GM19372 (cell line): Measurements from ENCODE around the gene SCYGR2.

Experiments
- ATAC-seq: cut with Tn5 transposase; IDR thresholded peaks from one replicate; pipeline ENCODE4 v1.9.1; 2021; ENCODE audit warnings: mild to moderate bottlenecking, low read depth, moderate library complexity; ENCODE audit not compliant: unreplicated experiment

SCYGR2 gene

GRCh38 chr2:227610123-227610522, 11.4 kb downstream of the SCYGR2 start:
- no peak for ATAC-seq

DNA sequence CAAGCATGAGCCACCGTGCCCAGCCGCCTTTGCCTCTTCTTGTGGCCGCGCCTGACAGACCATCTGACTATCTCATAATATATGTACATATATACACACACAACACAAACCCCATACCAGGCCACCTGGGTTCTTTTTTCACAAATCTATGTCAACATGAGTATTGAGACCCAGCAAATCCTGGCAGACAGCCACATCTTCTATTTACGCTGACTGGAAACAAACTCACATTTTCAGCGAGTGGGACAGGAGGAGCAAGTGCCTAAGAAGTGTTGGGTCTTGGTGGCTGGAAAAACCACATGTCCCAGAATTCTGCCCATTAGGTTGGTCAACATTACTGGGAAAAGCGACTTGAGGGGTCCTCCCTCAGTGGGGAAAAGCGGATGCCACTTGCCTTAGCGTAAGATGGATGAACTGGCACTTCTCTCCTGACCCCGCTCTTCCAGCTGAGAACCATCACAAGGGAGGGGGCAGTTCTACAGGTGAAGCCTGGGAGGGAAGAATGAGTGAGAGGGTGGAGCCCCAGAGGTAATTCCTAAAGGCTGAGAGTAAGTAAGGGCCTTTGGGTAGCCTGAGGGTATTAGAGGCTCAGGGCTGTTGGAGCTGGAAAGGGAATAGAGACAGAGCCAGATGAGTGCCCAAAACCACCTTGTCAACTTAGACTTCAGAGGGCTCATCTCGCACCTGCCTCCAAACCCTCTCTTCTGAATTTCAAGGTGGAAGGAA, 14.0 kb downstream of the SCYGR2 start:
- no peak for ATAC-seq

- ATAC-seq, result no peak
Measured at GRCh38 chr2:227613272-227613660, 14.6 kb downstream of the SCYGR2 start.

GRCh38 chr2:227614246-227614645, 15.6 kb downstream of the SCYGR2 start:
- ATAC-seq, result no peak

- ATAC-seq, result no peak
Measured at GRCh38 chr2:227614740-227615139, 16.0 kb downstream of the SCYGR2 start, which contains the start of gene SCYGR3. TSS of gene SCYGR3 (minus strand) at chr2:227614840. CDS start at chr2:227614840, 0 bp downstream.

GRCh38 chr2:227615181-227615580, 16.5 kb downstream of the SCYGR2 start:
- ATAC-seq, result no peak

DNA sequence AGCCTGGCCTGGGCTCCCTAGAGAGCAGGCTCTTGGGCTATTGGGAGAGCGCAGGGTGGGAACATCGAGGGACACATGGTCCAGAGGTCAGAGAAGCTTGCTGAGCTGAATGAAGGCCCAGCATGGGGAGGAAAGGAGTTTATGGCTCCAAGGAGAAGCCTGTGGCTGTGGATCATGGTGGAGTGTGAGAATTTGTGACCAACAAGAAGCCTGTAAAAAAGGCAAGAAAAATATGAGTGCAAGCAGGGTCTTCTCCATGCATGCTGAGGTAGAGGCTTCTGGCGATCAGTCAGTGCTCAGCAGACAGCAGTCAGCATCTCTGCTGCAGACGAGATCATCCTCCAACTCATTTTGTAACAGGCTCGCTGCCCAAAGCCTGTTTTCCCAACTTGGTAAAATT, 17.2 kb downstream of the SCYGR2 start:
- ATAC-seq, result no peak

- no peak for ATAC-seq
Measured at GRCh38 chr2:227616631-227617030, 17.9 kb downstream of the SCYGR2 start.

- ATAC-seq, result no peak
Measured at GRCh38 chr2:227617316-227618230, 18.9 kb downstream of the SCYGR2 start, which contains the start of gene SCYGR4. TSS of gene SCYGR4 (plus strand) at chr2:227617498. CDS start at chr2:227617498, 0 bp downstream.

DNA sequence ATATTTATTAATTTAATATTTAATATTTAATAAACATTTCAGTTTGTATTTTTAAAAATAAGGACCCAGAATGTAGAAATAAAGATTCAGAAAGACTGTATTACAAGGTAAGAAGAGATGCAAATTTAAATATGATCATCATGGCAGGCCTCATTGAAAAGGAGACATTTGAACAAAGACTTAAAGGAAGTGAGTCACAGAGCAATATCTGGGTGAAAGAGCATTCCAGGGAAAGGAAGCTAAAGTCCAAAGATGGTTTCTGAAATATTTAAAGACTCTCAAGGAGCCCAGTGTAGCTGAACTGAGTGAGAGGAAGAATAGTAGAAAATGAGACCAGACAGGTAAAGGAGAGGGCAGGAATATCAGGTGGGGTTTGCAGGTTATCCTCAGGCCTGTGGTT, 24.5 kb downstream of the SCYGR2 start:
- ATAC-seq, result no peak

- ATAC-seq, result no peak
Measured at GRCh38 chr2:227625420-227625819, 26.7 kb downstream of the SCYGR2 start.

DNA sequence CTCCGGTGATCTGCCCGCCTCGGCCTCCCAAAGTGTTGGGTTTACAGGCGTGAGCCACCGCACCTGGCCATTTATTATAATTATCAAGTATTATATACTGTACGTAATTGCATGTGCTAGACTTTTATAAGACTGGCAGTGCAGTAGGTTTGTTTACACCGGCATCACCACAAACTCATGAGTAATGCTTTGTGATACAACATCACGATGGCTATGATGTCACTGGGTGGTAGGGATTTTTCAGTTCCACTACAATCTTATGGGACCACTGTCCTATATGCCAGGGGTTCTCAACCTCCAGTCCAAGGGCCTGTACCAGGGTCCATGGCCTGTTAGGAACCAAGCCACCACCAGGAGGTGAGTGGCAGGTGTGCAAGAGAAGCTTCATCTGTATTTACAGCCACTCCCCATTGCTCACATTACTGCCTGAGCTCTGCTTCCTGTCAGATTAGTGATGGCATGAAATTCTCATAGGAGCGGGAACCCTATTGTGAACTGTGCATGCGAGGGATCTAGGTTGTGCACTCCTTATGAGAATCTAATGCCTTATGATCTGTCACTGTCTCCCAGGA, 28.0 kb downstream of the SCYGR2 start:
- ATAC-seq, result no peak

DNA sequence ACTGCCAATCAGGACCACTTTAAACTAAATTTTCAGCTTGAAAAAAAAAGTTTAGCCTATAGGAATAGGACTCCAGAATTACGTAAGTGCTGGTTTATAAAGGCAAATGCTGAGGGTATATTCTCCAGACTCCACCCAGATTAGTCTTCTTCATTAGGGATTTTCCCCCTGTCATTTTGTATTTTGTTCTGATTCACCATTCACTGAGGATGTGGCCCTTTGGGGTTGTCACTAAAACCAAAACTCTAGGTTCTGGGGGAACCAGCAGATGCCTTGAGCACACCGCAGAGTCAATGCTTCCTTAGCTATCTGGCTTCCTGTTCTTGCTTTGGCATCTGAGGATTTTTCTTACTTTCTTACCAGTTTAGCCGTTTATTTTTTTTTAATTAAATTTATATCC, 29.1 kb downstream of the SCYGR2 start:
- ATAC-seq, result peak; percentile 77

DNA sequence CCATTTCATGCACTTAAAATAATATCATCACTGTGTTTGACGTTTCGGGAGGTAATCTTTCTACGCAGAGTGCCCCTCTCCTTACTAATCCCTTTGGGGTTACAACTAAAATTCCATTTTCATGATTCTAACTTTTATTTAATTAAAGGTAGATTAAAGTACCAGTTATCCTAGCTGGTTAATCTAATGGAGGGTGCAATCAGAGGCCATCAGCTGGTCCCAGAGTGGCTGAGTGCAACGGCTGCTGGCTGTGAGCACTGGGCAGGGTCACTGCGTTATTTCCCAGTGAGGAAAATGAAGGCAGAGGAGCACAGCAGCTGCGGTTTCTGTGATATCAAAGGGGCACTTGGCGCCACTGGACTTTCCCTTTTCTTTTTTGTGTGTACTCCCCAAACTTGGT, 30.7 kb downstream of the SCYGR2 start:
- no peak for ATAC-seq

DNA sequence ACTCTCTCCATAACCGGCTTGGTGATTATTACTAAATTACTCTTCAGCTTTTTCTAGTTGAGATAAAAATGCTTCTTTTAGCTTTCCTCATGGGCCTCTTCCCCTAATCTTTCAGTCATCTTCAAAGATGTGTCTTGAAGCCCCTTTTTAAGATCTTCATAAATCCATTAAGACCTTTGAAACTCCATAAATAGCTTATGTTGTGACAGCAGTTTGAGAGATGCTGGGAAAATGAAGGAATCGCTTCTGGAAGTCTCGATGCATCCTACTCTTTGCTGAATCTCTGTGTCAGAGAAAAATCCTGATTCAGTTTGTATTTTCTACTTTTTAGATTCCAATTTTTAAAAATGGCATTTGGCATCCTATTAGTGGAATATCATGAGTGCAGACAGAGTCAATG, 31.6 kb downstream of the SCYGR2 start:
- no peak for ATAC-seq

DNA sequence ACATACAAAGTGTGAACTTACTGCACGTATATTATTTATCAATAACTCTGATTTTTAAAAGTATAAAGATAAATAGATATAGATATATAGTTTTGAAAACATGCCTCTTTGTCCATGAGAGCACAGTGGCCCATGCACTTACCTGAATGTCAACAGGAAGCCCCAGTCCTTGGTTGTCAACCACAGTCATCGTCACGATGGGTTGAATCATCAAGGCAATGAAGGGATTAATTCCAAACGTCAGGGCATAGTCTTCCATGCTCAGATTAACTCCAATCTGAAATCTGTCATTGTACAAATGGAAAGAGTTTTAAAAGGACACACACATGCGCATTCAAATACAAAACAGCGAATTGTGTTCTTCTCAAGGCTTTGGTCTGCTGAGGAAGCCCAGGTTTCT, 34.1 kb downstream of the SCYGR2 start:
- ATAC-seq, result no peak

GRCh38 chr2:227634201-227634600, 35.5 kb downstream of the SCYGR2 start:
- ATAC-seq, result no peak

DNA sequence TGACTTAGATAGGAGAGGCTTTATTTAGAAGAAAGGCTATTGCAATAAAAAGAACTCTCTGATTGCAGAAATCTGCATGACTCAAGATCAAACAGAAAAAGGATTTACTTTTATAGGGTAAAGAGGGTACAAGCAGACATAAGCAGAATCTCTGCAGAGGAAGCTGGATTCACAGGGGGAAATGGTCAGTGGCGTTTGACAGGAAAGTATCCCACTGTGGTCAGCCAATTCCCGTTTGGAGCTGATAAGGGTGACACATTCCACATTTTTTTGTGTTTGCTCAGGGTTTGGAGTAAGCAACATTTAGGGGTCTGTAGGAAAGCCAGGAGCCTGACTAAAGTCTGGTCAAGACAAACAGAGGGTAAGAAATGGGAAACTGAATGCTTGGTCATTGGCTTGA, 44.0 kb downstream of the SCYGR2 start:
- ATAC-seq, result no peak

GRCh38 chr2:227643990-227644551, 45.4 kb downstream of the SCYGR2 start:
- ATAC-seq, result no peak
